ENCODE results near the gene BCL6.

The BCL6 gene

GRCh38 chr3:187767266-187768012 lies 22.2 kb upstream of the BCL6 start:
- H3K36me3 ChIP-seq (ENCODE audit: insufficient read depth, low read length), result no peaks in the 10 kb centered on the region
- no peaks in the 10 kb centered on the region for H3K9me3 ChIP-seq (ENCODE audit: low read depth, low read length)
- TF ChIP-seq EZH2 (IDR thresholded peaks at IDR 0.05), result no peak
- no peak for TF ChIP-seq POLR2AphosphoS5 (IDR thresholded peaks at IDR 0.05; ENCODE audit: borderline replicate concordance, low read depth, low read length)
- no peak for TF ChIP-seq FOXP2 (optimal IDR thresholded peaks at IDR 0.05; ENCODE audit: control extremely low read depth, extremely low read length, insufficient read depth)
- H3K9ac ChIP-seq (ENCODE audit: insufficient read length), result no peak overlapping the region
- DNase-seq (ENCODE audit: low read depth, low spot score), result no peak
- no peak overlapping the region for H3K4me3 ChIP-seq
- no peak overlapping the region for H3K27ac ChIP-seq

GRCh38 chr3:187765342-187765741 lies 20.1 kb upstream of the BCL6 start:
- TF ChIP-seq FOXP2 (optimal IDR thresholded peaks at IDR 0.05; ENCODE audit: control extremely low read depth, extremely low read length, insufficient read depth) (no peak), POLR2AphosphoS5 (IDR thresholded peaks at IDR 0.05; ENCODE audit: borderline replicate concordance, low read depth, low read length) (no peak), EZH2 (IDR thresholded peaks at IDR 0.05) (no peak)
- no peak for DNase-seq (ENCODE audit: low read depth, low spot score)
- H3K4me3 ChIP-seq, result no peak overlapping the region
- no peak overlapping the region for H3K9ac ChIP-seq (ENCODE audit: insufficient read length)
- no peaks in the 10 kb centered on the region for H3K36me3 ChIP-seq (ENCODE audit: insufficient read depth, low read length)
- no peak overlapping the region for H3K27ac ChIP-seq
- no peaks in the 10 kb centered on the region for H3K9me3 ChIP-seq (ENCODE audit: low read depth, low read length)

GRCh38 chr3:187763850-187764648 lies 18.8 kb upstream of the BCL6 start:
- Histone ChIP-seq H3K9me3 (ENCODE audit: low read depth, low read length) (no peaks in the 10 kb centered on the region), H3K9ac (ENCODE audit: insufficient read length) (no peak overlapping the region), H3K4me3 (no peak overlapping the region), H3K27ac (no peak overlapping the region), H3K36me3 (ENCODE audit: insufficient read depth, low read length) (no peaks in the 10 kb centered on the region)
- TF ChIP-seq POLR2AphosphoS5 (IDR thresholded peaks at IDR 0.05; ENCODE audit: borderline replicate concordance, low read depth, low read length), result no peak
- TF ChIP-seq EZH2 (IDR thresholded peaks at IDR 0.05), result no peak
- TF ChIP-seq FOXP2 (optimal IDR thresholded peaks at IDR 0.05; ENCODE audit: control extremely low read depth, extremely low read length, insufficient read depth), result no peak
- no peak for DNase-seq (ENCODE audit: low read depth, low spot score)

GRCh38 chr3:187762792-187763191 lies 17.5 kb upstream of the BCL6 start:
- H3K9me3 ChIP-seq (ENCODE audit: low read depth, low read length), result no peaks in the 10 kb centered on the region
- H3K36me3 ChIP-seq (ENCODE audit: insufficient read depth, low read length), result no peaks in the 10 kb centered on the region
- DNase-seq (ENCODE audit: low read depth, low spot score), result no peak
- no peak overlapping the region for H3K27ac ChIP-seq
- H3K9ac ChIP-seq (ENCODE audit: insufficient read length), result no peak overlapping the region
- H3K4me3 ChIP-seq, result no peak overlapping the region
- TF ChIP-seq POLR2AphosphoS5 (IDR thresholded peaks at IDR 0.05; ENCODE audit: borderline replicate concordance, low read depth, low read length) (no peak), FOXP2 (optimal IDR thresholded peaks at IDR 0.05; ENCODE audit: control extremely low read depth, extremely low read length, insufficient read depth) (no peak), EZH2 (IDR thresholded peaks at IDR 0.05) (no peak)

GRCh38 chr3:187759601-187760000 lies 14.3 kb upstream of the BCL6 start:
- Histone ChIP-seq H3K36me3 (ENCODE audit: insufficient read depth, low read length) (no peaks in the 10 kb centered on the region), H3K9ac (ENCODE audit: insufficient read length) (no peak overlapping the region), H3K4me3 (no peak overlapping the region), H3K27ac (no peak overlapping the region), H3K9me3 (ENCODE audit: low read depth, low read length) (no peaks in the 10 kb centered on the region)
- no peak for TF ChIP-seq EZH2 (IDR thresholded peaks at IDR 0.05)
- TF ChIP-seq FOXP2 (optimal IDR thresholded peaks at IDR 0.05; ENCODE audit: control extremely low read depth, extremely low read length, insufficient read depth), result no peak
- no peak for TF ChIP-seq POLR2AphosphoS5 (IDR thresholded peaks at IDR 0.05; ENCODE audit: borderline replicate concordance, low read depth, low read length)
- no peak for DNase-seq (ENCODE audit: low read depth, low spot score)

- Histone ChIP-seq H3K4me3 (no peak overlapping the region), H3K9ac (ENCODE audit: insufficient read length) (no peak overlapping the region), H3K36me3 (ENCODE audit: insufficient read depth, low read length) (no peaks in the 10 kb centered on the region), H3K27ac (no peak overlapping the region), H3K9me3 (ENCODE audit: low read depth, low read length) (no peaks in the 10 kb centered on the region)
- no peak for DNase-seq (ENCODE audit: low read depth, low spot score)
- no peak for TF ChIP-seq FOXP2 (optimal IDR thresholded peaks at IDR 0.05; ENCODE audit: control extremely low read depth, extremely low read length, insufficient read depth)
- no peak for TF ChIP-seq EZH2 (IDR thresholded peaks at IDR 0.05)
- no peak for TF ChIP-seq POLR2AphosphoS5 (IDR thresholded peaks at IDR 0.05; ENCODE audit: borderline replicate concordance, low read depth, low read length)
Observed at GRCh38 chr3:187758318-187758955, 13.2 kb upstream of the BCL6 start.

- no peak for DNase-seq (ENCODE audit: low read depth, low spot score)
- no peaks in the 10 kb centered on the region for H3K9me3 ChIP-seq (ENCODE audit: low read depth, low read length)
- H3K36me3 ChIP-seq (ENCODE audit: insufficient read depth, low read length), result no peaks in the 10 kb centered on the region
- no peak overlapping the region for H3K4me3 ChIP-seq
- H3K27ac ChIP-seq, result no peak overlapping the region
- TF ChIP-seq POLR2AphosphoS5 (IDR thresholded peaks at IDR 0.05; ENCODE audit: borderline replicate concordance, low read depth, low read length) (no peak), EZH2 (IDR thresholded peaks at IDR 0.05) (no peak), FOXP2 (optimal IDR thresholded peaks at IDR 0.05; ENCODE audit: control extremely low read depth, extremely low read length, insufficient read depth) (no peak)
- no peak overlapping the region for H3K9ac ChIP-seq (ENCODE audit: insufficient read length)
Observed at GRCh38 chr3:187753516-187753915, 8.2 kb upstream of the BCL6 start.

- no peak overlapping the region for H3K9ac ChIP-seq (ENCODE audit: insufficient read length)
- H3K9me3 ChIP-seq (ENCODE audit: low read depth, low read length), result no peaks in the 10 kb centered on the region
- no peak for DNase-seq (ENCODE audit: low read depth, low spot score)
- H3K36me3 ChIP-seq (ENCODE audit: insufficient read depth, low read length), result no peaks in the 10 kb centered on the region
- no peak for TF ChIP-seq FOXP2 (optimal IDR thresholded peaks at IDR 0.05; ENCODE audit: control extremely low read depth, extremely low read length, insufficient read depth)
- no peak for TF ChIP-seq EZH2 (IDR thresholded peaks at IDR 0.05)
- TF ChIP-seq POLR2AphosphoS5 (IDR thresholded peaks at IDR 0.05; ENCODE audit: borderline replicate concordance, low read depth, low read length), result no peak
- no peak overlapping the region for H3K27ac ChIP-seq
- no peak overlapping the region for H3K4me3 ChIP-seq
Observed at GRCh38 chr3:187750513-187751123, 5.3 kb upstream of the BCL6 start.

Measured in SK-N-MC (cell line).